Glutamatergic neuron (in vitro differentiated cells): ENCODE measurements around the gene FHIP1A. TPM values are rescaled to one million over a fixed set of nuclear protein-coding genes. Genes with fewer than 3 reads are reported as not detected.

Experiments used
- DNase-seq: peaks from one replicate; pipeline ENCODE4 v3.0.0; 2022
- H3K27ac Mint-ChIP-seq: one replicate; pipeline ENCODE4 v1.8.0; 2020; ENCODE audit warnings: mild to moderate bottlenecking, mixed read lengths, inconsistent platforms; ENCODE audit not compliant: unreplicated experiment
- H3K27me3 Mint-ChIP-seq: one replicate; pipeline ENCODE4 v1.8.0; 2020; ENCODE audit warnings: mild to moderate bottlenecking, moderate library complexity, mixed read lengths, inconsistent platforms; ENCODE audit not compliant: unreplicated experiment
- H3K36me3 Mint-ChIP-seq: one replicate; pipeline ENCODE4 v1.8.0; 2020; ENCODE audit warnings: mild to moderate bottlenecking, mixed read lengths, inconsistent platforms; ENCODE audit not compliant: unreplicated experiment
- H3K4me1 Mint-ChIP-seq: one replicate; pipeline ENCODE4 v1.8.0; 2020; ENCODE audit warnings: mild to moderate bottlenecking, low read depth, mixed read lengths, inconsistent platforms; ENCODE audit not compliant: unreplicated experiment
- H3K4me3 Mint-ChIP-seq: one replicate; pipeline ENCODE4 v1.8.0; 2020; ENCODE audit warnings: mild to moderate bottlenecking, mixed read lengths, inconsistent platforms; ENCODE audit not compliant: unreplicated experiment
- H3K9me3 Mint-ChIP-seq: one replicate; pipeline ENCODE4 v1.8.0; 2020; ENCODE audit warnings: mild to moderate bottlenecking, moderate library complexity, mixed read lengths, inconsistent platforms; ENCODE audit not compliant: unreplicated experiment
- total RNA-seq: library from RNA; stranded (reverse); fragmentation: NEBNext Ultra II Directional; extraction: Animal tissue kit (Norgen Biotek cat#: 25700); gene quantifications from one replicate; pipeline ENCODE4 v1.2.1, GENCODE V29; 2021; ENCODE audit not compliant: unreplicated experiment
- TF ChIP-seq, protein P1 (sequence below): fragments of 200-600 bp; sonication (generic); IDR thresholded peaks from one replicate; pipeline ENCODE4 v1.5.0; 2021; ENCODE audit not compliant: partially characterized antibody, unreplicated experiment

FHIP1A gene
- total RNA-seq, 1 donor from 2014 or later: 2.4 TPM

DNA sequence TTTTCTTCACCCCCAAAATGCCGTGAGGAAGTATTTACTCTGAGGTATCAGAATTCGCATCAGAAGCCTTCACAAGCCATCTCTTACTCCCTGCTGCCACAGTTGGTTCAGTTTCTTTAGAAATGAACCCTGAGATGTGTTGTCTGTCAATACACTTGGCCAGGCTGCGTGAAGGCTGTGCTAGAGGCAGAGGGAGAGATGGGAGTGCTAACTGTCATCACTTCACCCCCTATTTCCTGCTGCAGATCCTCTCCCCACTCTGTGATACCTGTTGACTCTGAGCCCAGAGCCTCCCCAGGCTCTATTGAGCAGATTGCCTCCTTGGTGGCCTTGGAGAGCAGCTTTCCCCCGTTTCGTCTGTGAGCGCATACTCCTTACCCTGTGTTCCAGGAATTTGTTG is 34.8 kb downstream of the FHIP1A start:
- Mint-ChIP-seq H3K9me3 (no peaks in the 10 kb centered on the region), H3K4me3 (no peak overlapping the region), H3K27me3 (no peaks in the 10 kb centered on the region), H3K27ac (no peak overlapping the region), H3K4me1 (no peaks in the 10 kb centered on the region), H3K36me3 (no peaks in the 10 kb centered on the region)
- no peak for DNase-seq
- TF ChIP-seq, protein P1, sequence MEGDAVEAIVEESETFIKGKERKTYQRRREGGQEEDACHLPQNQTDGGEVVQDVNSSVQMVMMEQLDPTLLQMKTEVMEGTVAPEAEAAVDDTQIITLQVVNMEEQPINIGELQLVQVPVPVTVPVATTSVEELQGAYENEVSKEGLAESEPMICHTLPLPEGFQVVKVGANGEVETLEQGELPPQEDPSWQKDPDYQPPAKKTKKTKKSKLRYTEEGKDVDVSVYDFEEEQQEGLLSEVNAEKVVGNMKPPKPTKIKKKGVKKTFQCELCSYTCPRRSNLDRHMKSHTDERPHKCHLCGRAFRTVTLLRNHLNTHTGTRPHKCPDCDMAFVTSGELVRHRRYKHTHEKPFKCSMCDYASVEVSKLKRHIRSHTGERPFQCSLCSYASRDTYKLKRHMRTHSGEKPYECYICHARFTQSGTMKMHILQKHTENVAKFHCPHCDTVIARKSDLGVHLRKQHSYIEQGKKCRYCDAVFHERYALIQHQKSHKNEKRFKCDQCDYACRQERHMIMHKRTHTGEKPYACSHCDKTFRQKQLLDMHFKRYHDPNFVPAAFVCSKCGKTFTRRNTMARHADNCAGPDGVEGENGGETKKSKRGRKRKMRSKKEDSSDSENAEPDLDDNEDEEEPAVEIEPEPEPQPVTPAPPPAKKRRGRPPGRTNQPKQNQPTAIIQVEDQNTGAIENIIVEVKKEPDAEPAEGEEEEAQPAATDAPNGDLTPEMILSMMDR: no peak

DNA sequence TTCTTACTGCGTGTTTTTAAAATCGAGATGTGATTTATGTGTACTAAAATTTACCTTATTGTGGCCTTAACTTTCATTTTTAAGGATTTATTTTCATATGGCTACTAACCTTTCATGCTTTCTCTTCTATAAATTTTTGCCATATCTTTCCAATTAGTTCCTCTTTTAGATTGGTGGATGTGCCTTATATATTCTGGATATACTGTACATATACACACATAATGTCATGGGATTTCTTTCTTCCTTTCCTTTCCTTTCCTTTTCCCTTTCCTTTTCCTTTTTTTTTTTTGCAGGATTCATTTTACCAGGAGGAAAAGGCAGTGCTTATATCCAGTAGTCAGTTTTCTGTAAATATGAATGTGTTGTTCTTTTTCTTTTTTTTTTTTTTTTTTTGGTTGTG is 37.2 kb downstream of the FHIP1A start:
- H3K27me3 Mint-ChIP-seq: no peaks in the 10 kb centered on the region
- no peak for DNase-seq
- no peaks in the 10 kb centered on the region for H3K36me3 Mint-ChIP-seq
- no peaks in the 10 kb centered on the region for H3K4me1 Mint-ChIP-seq
- H3K9me3 Mint-ChIP-seq: no peaks in the 10 kb centered on the region
- H3K27ac Mint-ChIP-seq: no peak overlapping the region
- H3K4me3 Mint-ChIP-seq: no peak overlapping the region
- TF ChIP-seq, protein P1: no peak

DNA sequence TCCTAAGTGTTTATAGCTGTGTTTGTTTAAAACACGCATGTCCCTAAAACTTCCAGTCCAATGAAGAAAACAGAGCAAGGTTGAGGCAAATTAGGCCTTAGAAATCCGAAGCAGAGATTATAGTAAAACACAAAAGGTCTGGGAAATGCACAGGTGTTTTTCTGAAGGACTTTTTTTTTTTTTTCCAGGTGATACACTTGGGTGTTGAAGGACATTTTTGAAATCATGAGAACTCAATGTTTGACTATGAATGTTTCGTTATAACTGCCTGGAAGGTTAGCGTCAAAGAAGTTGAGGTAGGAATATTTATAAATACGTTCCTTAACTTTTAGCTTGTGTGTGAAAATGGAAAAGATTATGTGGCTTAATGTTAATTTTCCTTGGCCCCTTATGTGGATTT is 45.5 kb downstream of the FHIP1A start:
- no peak overlapping the region for H3K27ac Mint-ChIP-seq
- no peaks in the 10 kb centered on the region for H3K27me3 Mint-ChIP-seq
- peaks cover 2% of the 10 kb centered on the region for H3K4me1 Mint-ChIP-seq
- H3K36me3 Mint-ChIP-seq: no peaks in the 10 kb centered on the region
- no peak for DNase-seq
- TF ChIP-seq, protein P1: no peak
- no peak overlapping the region for H3K4me3 Mint-ChIP-seq
- H3K9me3 Mint-ChIP-seq: no peaks in the 10 kb centered on the region

DNA sequence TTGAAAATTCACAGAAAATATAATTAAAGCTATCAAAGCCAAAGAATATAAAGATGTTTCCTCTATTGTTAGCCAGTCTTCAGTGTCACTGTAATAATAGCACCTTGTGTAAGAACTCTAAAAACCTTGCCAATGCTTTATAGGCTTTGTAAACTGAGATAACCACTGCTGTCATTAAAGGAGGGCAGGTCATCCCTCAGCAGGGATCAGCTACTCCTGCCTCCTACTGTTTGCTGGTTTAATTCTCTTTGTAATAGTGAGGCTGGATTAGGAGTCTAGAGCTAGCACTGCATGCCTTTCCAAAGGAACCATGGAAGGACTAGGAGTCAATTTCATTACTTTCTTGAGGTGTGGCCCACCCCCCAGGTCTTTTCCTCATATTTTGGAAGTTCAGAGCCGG is 46.2 kb downstream of the FHIP1A start:
- no peaks in the 10 kb centered on the region for H3K36me3 Mint-ChIP-seq
- no peak overlapping the region for H3K4me3 Mint-ChIP-seq
- TF ChIP-seq, protein P1: no peak
- no peaks in the 10 kb centered on the region for H3K27me3 Mint-ChIP-seq
- no peak overlapping the region for H3K27ac Mint-ChIP-seq
- DNase-seq: no peak
- peaks cover 4% of the 10 kb centered on the region for H3K4me1 Mint-ChIP-seq
- no peaks in the 10 kb centered on the region for H3K9me3 Mint-ChIP-seq

DNA sequence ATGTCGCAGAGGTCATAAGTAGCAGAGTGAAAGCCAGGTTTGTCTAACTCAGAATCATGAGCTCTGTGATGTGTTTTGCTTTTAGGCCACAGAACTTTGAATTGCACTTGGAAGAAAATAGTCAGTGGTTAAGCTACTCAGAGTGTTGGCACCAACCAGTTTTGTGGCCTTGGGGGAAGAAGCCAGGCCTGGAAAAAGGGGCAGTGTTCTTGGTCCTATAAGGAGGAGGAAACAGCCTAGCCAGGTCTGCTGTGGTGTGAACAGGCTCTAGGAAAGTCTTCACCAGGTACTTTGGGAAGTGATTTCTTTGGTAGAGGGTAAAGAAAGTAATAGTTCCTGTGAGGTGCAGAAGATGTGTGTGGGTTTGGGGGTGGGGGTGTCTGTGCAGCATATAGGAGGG is 49.2 kb downstream of the FHIP1A start:
- TF ChIP-seq, protein P1: no peak
- H3K27ac Mint-ChIP-seq: no peak overlapping the region
- DNase-seq: no peak
- H3K4me1 Mint-ChIP-seq: peaks cover 4% of the 10 kb centered on the region
- no peak overlapping the region for H3K4me3 Mint-ChIP-seq
- H3K36me3 Mint-ChIP-seq: no peaks in the 10 kb centered on the region
- peaks cover 2% of the 10 kb centered on the region for H3K9me3 Mint-ChIP-seq
- H3K27me3 Mint-ChIP-seq: peaks cover 1% of the 10 kb centered on the region

Other genes starting within 250 kb of the FHIP1A start
- not detected for gene PRSS48, start 132.0 kb upstream of the FHIP1A start, total RNA-seq
- gene SH3D19, start 83.6 kb upstream of the FHIP1A start, total RNA-seq: 4.9 TPM